ENCODE data around the gene C20orf141.

The C20orf141 gene

GRCh38 chr20:2837221-2837960 lies 22.6 kb downstream of the C20orf141 start:
- H3K4me3 ChIP-seq (ENCODE audit: low read length in 2 of 2): no peak overlapping the region
- no peak overlapping the region for H3K9ac ChIP-seq (ENCODE audit: low read depth in 1 of 2, low read length in 2 of 2)
- H3K27me3 ChIP-seq (ENCODE audit: control insufficient read depth in 2 of 2, insufficient read depth in 2 of 2, low read length in 2 of 2): no peaks in the 10 kb centered on the region
- no peaks in the 10 kb centered on the region for H3K9me3 ChIP-seq (ENCODE audit: control insufficient read depth in 2 of 2, low read length in 2 of 2)
- H3K36me3 ChIP-seq (ENCODE audit: control insufficient read depth in 2 of 2, insufficient read depth in 2 of 2, low read length in 2 of 2): peaks cover 0 to 3% of the 10 kb centered on the region in 2 donors
- H3K4me1 ChIP-seq (ENCODE audit: control insufficient read depth in 2 of 2, insufficient read depth in 2 of 2, low read length in 2 of 2): peaks cover 10 to 14% of the 10 kb centered on the region in 2 donors
- no peak overlapping the region for H3K27ac ChIP-seq (ENCODE audit: low read depth in 2 of 2, low read length in 2 of 2)

- Histone ChIP-seq H3K27ac (ENCODE audit: low read depth in 2 of 2, low read length in 2 of 2) (no peak overlapping the region), H3K9ac (ENCODE audit: low read depth in 1 of 2, low read length in 2 of 2) (no peak overlapping the region), H3K27me3 (ENCODE audit: control insufficient read depth in 2 of 2, insufficient read depth in 2 of 2, low read length in 2 of 2) (no peaks in the 10 kb centered on the region)
These were observed 23.5 kb downstream of the C20orf141 start for GRCh38 chr20:2838170-2838797.

GRCh38 chr20:2838847-2839671 lies 24.3 kb downstream of the C20orf141 start:
- Histone ChIP-seq H3K27ac (ENCODE audit: low read depth in 2 of 2, low read length in 2 of 2) (no peak overlapping the region), H3K4me3 (ENCODE audit: low read length in 2 of 2) (no peak overlapping the region), H3K9me3 (ENCODE audit: control insufficient read depth in 2 of 2, low read length in 2 of 2) (no peaks in the 10 kb centered on the region), H3K4me1 (ENCODE audit: control insufficient read depth in 2 of 2, insufficient read depth in 2 of 2, low read length in 2 of 2) (peaks cover 10 to 14% of the 10 kb centered on the region in 2 donors), H3K9ac (ENCODE audit: low read depth in 1 of 2, low read length in 2 of 2) (no peak overlapping the region), H3K27me3 (ENCODE audit: control insufficient read depth in 2 of 2, insufficient read depth in 2 of 2, low read length in 2 of 2) (no peaks in the 10 kb centered on the region), H3K36me3 (ENCODE audit: control insufficient read depth in 2 of 2, insufficient read depth in 2 of 2, low read length in 2 of 2) (peaks cover 0 to 3% of the 10 kb centered on the region in 2 donors)

More at GRCh38 chr20:2838170-2838797, 23.5 kb downstream of the C20orf141 start:
- Histone ChIP-seq H3K36me3 (ENCODE audit: control insufficient read depth in 2 of 2, insufficient read depth in 2 of 2, low read length in 2 of 2) (peaks cover 0 to 3% of the 10 kb centered on the region in 2 donors), H3K4me3 (ENCODE audit: low read length in 2 of 2) (no peak overlapping the region), H3K9me3 (ENCODE audit: control insufficient read depth in 2 of 2, low read length in 2 of 2) (no peaks in the 10 kb centered on the region), H3K4me1 (ENCODE audit: control insufficient read depth in 2 of 2, insufficient read depth in 2 of 2, low read length in 2 of 2) (peaks cover 10 to 14% of the 10 kb centered on the region in 2 donors)

- H3K4me1 ChIP-seq (ENCODE audit: control insufficient read depth in 2 of 2, insufficient read depth in 2 of 2, low read length in 2 of 2): peaks cover 10 to 14% of the 10 kb centered on the region in 2 donors
- peak overlapping the region; percentile 88 to 94 for H3K4me3 ChIP-seq (ENCODE audit: low read length in 2 of 2)
- no peaks in the 10 kb centered on the region for H3K9me3 ChIP-seq (ENCODE audit: control insufficient read depth in 2 of 2, low read length in 2 of 2)
- H3K27ac ChIP-seq (ENCODE audit: low read depth in 2 of 2, low read length in 2 of 2): no peak overlapping the region
- H3K36me3 ChIP-seq (ENCODE audit: control insufficient read depth in 2 of 2, insufficient read depth in 2 of 2, low read length in 2 of 2): peaks cover 0 to 7% of the 10 kb centered on the region in 2 donors
- H3K9ac ChIP-seq (ENCODE audit: low read depth in 1 of 2, low read length in 2 of 2): peak overlapping the region in 1 of 2 donors; percentile 82
- no peaks in the 10 kb centered on the region for H3K27me3 ChIP-seq (ENCODE audit: control insufficient read depth in 2 of 2, insufficient read depth in 2 of 2, low read length in 2 of 2)
These were observed 24.9 kb downstream of the C20orf141 start for GRCh38 chr20:2839732-2840137.

DNA sequence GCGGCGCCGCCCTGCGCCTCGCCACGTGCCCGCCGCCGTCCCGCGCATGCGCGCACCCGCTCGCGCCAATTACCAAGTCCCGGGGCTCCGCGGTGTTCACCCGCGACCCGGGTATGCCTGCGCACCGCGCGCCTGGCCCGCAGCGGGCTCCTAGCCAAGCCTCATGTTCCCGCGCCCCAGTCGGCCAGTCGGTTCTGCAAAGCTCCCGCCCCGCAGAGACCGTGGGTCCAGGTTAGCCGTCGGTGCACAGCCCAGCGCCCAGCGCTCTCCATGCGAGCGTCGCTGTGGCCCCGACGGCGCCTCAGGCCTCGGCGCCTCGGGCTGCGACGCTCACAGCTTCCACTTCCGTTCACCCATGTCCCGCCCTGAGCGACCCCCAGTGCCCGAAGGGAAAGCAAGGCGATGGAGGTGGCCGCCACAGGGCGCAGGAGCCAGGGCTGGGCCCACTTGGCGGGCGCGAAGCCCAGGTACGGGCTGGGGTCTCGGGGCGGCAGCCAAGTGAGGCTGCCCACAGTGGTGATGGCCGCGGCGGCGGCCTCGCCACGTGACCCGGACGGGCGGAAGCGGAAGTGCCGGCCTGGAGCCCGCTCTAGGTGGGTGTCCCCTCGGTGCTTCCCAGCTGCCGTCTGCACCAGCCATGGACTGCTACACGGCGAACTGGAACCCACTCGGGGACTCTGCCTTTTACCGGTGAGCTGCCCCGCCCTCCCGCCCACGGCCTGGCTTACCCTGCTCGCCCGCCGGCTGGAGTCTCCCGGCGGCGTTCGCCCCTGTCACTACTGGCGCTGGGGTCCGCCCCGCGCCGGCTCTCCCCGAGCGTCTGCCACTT lies 25.6 kb downstream of the C20orf141 start, which contains the start of the genes PCED1A and VPS16:
Gene PCED1A, minus strand, starts transcription at position 518 of the 829 bp plus-strand sequence. CDS start 743 bp downstream, outside the sequence.
Gene VPS16, plus strand, starts transcription at position 608 of the 829 bp plus-strand sequence. Its CDS starts 30 bp downstream, at position 638.
- Histone ChIP-seq H3K9ac (ENCODE audit: low read depth in 1 of 2, low read length in 2 of 2) (peak within 1 kb of the TSS; percentile 70 to 82), H3K4me3 (ENCODE audit: low read length in 2 of 2) (peak within 1 kb of the TSS; percentile 88 to 94), H3K27ac (ENCODE audit: low read depth in 2 of 2, low read length in 2 of 2) (peak within 1 kb of the TSS; percentile 77 to 88), H3K4me1 (ENCODE audit: control insufficient read depth in 2 of 2, insufficient read depth in 2 of 2, low read length in 2 of 2) (peaks cover 10 to 14% of the 10 kb centered on the region in 2 donors), H3K9me3 (ENCODE audit: control insufficient read depth in 2 of 2, low read length in 2 of 2) (no peaks in the 10 kb centered on the region), H3K27me3 (ENCODE audit: control insufficient read depth in 2 of 2, insufficient read depth in 2 of 2, low read length in 2 of 2) (no peaks in the 10 kb centered on the region), H3K36me3 (ENCODE audit: control insufficient read depth in 2 of 2, insufficient read depth in 2 of 2, low read length in 2 of 2) (peaks cover 0 to 8% of the 10 kb centered on the region in 2 donors)

- peaks cover 0 to 8% of the 10 kb centered on the region in 2 donors for H3K36me3 ChIP-seq (ENCODE audit: control insufficient read depth in 2 of 2, insufficient read depth in 2 of 2, low read length in 2 of 2)
These were observed 26.3 kb downstream of the C20orf141 start for GRCh38 chr20:2840967-2841531.

GRCh38 chr20:2845607-2846006 lies 30.8 kb downstream of the C20orf141 start:
- Histone ChIP-seq H3K4me1 (ENCODE audit: control insufficient read depth in 2 of 2, insufficient read depth in 2 of 2, low read length in 2 of 2) (peaks cover 5 to 8% of the 10 kb centered on the region in 2 donors), H3K9ac (ENCODE audit: low read depth in 1 of 2, low read length in 2 of 2) (no peak overlapping the region), H3K9me3 (ENCODE audit: control insufficient read depth in 2 of 2, low read length in 2 of 2) (no peaks in the 10 kb centered on the region), H3K27ac (ENCODE audit: low read depth in 2 of 2, low read length in 2 of 2) (no peak overlapping the region), H3K36me3 (ENCODE audit: control insufficient read depth in 2 of 2, insufficient read depth in 2 of 2, low read length in 2 of 2) (peaks cover 0 to 8% of the 10 kb centered on the region in 2 donors), H3K4me3 (ENCODE audit: low read length in 2 of 2) (no peak overlapping the region), H3K27me3 (ENCODE audit: control insufficient read depth in 2 of 2, insufficient read depth in 2 of 2, low read length in 2 of 2) (no peaks in the 10 kb centered on the region)

More at GRCh38 chr20:2840967-2841531, 26.3 kb downstream of the C20orf141 start:
- peaks cover 10 to 14% of the 10 kb centered on the region in 2 donors for H3K4me1 ChIP-seq (ENCODE audit: control insufficient read depth in 2 of 2, insufficient read depth in 2 of 2, low read length in 2 of 2)
- peak overlapping the region in 1 of 2 donors; percentile 88 for H3K27ac ChIP-seq (ENCODE audit: low read depth in 2 of 2, low read length in 2 of 2)
- no peaks in the 10 kb centered on the region for H3K27me3 ChIP-seq (ENCODE audit: control insufficient read depth in 2 of 2, insufficient read depth in 2 of 2, low read length in 2 of 2)
- H3K4me3 ChIP-seq (ENCODE audit: low read length in 2 of 2): peak overlapping the region; percentile 88 to 94
- no peaks in the 10 kb centered on the region for H3K9me3 ChIP-seq (ENCODE audit: control insufficient read depth in 2 of 2, low read length in 2 of 2)
- peak overlapping the region; percentile 60 to 68 for H3K9ac ChIP-seq (ENCODE audit: low read depth in 1 of 2, low read length in 2 of 2)

DNA sequence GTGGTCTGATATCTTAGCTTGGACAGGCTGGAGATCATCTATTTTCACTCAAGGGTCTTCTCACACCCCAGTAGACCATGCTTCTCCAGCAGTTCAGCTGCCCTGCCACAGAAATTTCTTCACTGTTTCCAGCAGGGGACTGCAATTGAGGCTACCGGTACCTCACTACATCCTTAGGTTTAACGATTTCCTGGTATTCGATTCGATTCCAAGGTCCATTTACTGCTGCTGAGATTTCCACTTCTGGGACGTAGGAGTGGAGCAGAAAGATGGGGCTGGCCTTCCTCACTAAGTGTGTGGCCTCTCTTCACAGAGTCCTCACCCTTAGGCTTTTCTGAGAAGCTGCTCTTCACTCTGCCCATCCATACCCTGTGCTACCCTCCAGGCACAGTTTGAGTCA lies 31.9 kb downstream of the C20orf141 start:
- H3K4me1 ChIP-seq (ENCODE audit: control insufficient read depth in 2 of 2, insufficient read depth in 2 of 2, low read length in 2 of 2): peaks cover 0 to under 1% of the 10 kb centered on the region in 2 donors
- H3K27ac ChIP-seq (ENCODE audit: low read depth in 2 of 2, low read length in 2 of 2): no peak overlapping the region
- H3K36me3 ChIP-seq (ENCODE audit: control insufficient read depth in 2 of 2, insufficient read depth in 2 of 2, low read length in 2 of 2): peaks cover 0 to 8% of the 10 kb centered on the region in 2 donors
- H3K4me3 ChIP-seq (ENCODE audit: low read length in 2 of 2): no peak overlapping the region
- H3K9me3 ChIP-seq (ENCODE audit: control insufficient read depth in 2 of 2, low read length in 2 of 2): no peaks in the 10 kb centered on the region
- H3K9ac ChIP-seq (ENCODE audit: low read depth in 1 of 2, low read length in 2 of 2): no peak overlapping the region
- H3K27me3 ChIP-seq (ENCODE audit: control insufficient read depth in 2 of 2, insufficient read depth in 2 of 2, low read length in 2 of 2): no peaks in the 10 kb centered on the region

- no peak overlapping the region for H3K27ac ChIP-seq (ENCODE audit: low read depth in 2 of 2, low read length in 2 of 2)
- H3K27me3 ChIP-seq (ENCODE audit: control insufficient read depth in 2 of 2, insufficient read depth in 2 of 2, low read length in 2 of 2): no peaks in the 10 kb centered on the region
- H3K36me3 ChIP-seq (ENCODE audit: control insufficient read depth in 2 of 2, insufficient read depth in 2 of 2, low read length in 2 of 2): peaks cover 0 to 8% of the 10 kb centered on the region in 2 donors
- no peak overlapping the region for H3K4me3 ChIP-seq (ENCODE audit: low read length in 2 of 2)
- H3K9me3 ChIP-seq (ENCODE audit: control insufficient read depth in 2 of 2, low read length in 2 of 2): no peaks in the 10 kb centered on the region
- H3K4me1 ChIP-seq (ENCODE audit: control insufficient read depth in 2 of 2, insufficient read depth in 2 of 2, low read length in 2 of 2): peaks cover 0 to 4% of the 10 kb centered on the region in 2 donors
- no peak overlapping the region for H3K9ac ChIP-seq (ENCODE audit: low read depth in 1 of 2, low read length in 2 of 2)
These were observed 33.0 kb downstream of the C20orf141 start for GRCh38 chr20:2847802-2848201.
